Loucy (cell line): ENCODE data around the gene MEAF6.

Experiments
- EZH2phosphoT487 ChIP-seq: fragments of 200-600 bp; IDR thresholded peaks from 2 replicates; pipeline ENCODE4 v1.6.1; 2018; ENCODE audit warnings: antibody characterized with exemption, mild to moderate bottlenecking, moderate library complexity, borderline replicate concordance
- TF ChIP-seq, protein P1 (sequence below): fragments of 200-600 bp; sonication (generic); conservative IDR thresholded peaks from 2 replicates; pipeline ENCODE4 v1.5.1; 2014; ENCODE audit warnings: mild to moderate bottlenecking, antibody characterized with exemption, low read length

DNA sequence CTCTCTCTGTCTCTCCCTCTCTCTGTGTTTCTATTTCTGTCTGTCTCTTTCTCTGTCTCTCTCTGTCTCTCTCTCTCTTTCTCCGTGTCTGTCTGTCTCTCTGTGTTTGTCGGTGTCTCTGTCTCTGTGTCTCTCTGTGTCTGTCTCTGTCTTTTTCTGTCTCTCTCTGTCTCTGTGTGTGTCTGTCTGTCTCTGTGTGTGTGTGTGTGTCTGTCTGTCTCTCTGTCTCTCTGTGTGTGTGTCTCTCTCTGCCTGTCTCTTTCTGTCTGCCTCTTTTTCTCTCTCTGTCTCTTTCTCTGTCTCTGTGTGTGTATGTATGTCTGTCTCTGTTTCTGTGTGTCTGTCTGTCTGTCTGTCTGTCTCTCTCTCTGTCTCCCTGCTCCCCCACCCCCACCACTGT lies 71.9 kb downstream of the MEAF6 start:
- TF ChIP-seq, protein P1, sequence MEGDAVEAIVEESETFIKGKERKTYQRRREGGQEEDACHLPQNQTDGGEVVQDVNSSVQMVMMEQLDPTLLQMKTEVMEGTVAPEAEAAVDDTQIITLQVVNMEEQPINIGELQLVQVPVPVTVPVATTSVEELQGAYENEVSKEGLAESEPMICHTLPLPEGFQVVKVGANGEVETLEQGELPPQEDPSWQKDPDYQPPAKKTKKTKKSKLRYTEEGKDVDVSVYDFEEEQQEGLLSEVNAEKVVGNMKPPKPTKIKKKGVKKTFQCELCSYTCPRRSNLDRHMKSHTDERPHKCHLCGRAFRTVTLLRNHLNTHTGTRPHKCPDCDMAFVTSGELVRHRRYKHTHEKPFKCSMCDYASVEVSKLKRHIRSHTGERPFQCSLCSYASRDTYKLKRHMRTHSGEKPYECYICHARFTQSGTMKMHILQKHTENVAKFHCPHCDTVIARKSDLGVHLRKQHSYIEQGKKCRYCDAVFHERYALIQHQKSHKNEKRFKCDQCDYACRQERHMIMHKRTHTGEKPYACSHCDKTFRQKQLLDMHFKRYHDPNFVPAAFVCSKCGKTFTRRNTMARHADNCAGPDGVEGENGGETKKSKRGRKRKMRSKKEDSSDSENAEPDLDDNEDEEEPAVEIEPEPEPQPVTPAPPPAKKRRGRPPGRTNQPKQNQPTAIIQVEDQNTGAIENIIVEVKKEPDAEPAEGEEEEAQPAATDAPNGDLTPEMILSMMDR: no peak
- TF ChIP-seq EZH2phosphoT487: no peak
